ENCODE results near the gene L1CAM.
A peak's percentile ranks its signal among the peaks of the same experiment; 100 is the strongest.

The L1CAM gene

GRCh38 chrX:153885968-153886903 is at the start of gene L1CAM:
Gene L1CAM (minus strand): TSS chrX:153886173. CDS start chrX:153875836, 10,337 bp downstream.
- DNase-seq (ENCODE audit: low spot score), result no peak

- no peak for DNase-seq (ENCODE audit: low spot score)
Measured at GRCh38 chrX:153935326-153935851, 49.4 kb upstream of the L1CAM start.

DNA sequence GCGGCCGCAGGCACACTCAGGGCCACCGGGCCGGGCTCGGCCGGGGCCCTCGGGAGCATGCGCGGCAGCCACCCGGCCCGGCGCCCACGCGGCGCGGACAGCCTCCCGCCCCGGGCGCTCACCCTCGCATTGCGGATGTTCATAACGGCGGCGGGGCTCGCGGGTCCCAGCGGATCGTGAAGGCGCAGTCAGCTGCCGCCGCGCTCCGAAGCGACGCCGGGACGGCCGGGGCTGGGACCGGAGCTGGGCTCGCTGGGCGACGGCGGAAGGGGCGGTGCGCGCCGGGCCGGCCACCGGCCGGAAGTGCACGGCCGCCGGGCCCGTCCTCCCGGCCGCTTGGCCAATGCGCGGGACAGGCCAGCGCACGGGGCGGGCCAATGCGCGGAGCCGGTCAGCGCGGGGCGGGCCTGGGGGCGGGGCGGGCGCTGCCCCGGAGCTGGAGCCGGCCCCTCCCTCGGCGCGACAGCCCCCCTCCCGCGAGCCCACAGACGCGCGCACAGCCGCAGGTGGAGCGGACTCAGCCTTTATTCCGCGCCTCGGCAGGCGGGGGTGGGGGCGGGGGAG is 48.9 kb upstream of the L1CAM start, which contains the start of gene NAA10:
Gene NAA10, minus strand, starts transcription at position 276 of the 564 bp plus-strand sequence. Its CDS starts 133 bp downstream, at position 143.
- peak; percentile 75 for DNase-seq (ENCODE audit: low spot score)

DNA sequence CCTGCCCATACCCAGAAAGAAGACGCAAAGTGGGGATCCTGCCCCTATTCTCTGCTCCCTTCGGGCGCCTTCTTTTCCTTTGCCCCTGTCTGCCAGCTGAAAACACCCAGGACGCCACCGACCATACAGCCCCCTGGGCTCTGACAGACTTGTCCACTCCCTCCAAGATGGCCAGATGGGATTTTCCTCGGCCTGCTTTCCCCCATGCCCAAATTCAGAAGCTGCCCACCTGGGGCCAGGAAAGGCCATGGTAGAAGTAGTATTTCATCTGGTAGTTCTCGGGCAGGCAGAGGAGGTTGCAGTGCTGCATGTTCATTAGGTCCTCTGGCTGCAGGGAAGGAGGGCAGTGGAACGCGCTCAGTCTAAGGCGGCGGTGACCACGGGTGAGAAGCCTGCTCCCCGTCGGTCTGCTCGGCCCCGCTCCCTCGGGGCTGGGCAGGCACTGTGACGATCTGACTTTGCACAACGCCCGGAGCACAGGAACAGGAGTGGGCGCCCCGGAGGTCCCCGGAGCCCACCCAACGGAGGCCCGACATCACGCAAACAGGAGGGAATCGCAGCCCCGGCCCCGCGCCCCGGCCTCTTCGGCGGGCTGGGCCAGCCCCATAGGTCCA is 48.3 kb upstream of the L1CAM start:
- DNase-seq (ENCODE audit: low spot score), result no peak

DNA sequence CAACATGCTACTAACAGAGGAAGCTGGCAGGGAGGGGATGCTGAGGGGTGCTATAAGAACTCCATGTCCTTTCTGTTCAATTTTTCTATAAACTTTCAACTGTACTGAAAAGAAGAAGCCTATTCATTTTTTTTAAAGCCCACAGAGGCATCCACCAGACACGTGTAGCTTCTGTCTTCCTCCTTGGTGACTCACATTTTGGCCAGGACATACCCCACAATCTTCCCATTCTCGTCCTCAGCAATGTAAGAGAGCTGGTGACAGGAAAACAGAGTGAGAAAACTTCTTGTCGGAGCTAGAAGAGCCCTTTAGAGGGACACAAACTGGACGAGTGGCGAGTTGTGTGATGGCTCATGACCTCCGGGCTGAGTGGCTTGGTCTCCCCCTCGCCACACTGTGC is 47.8 kb upstream of the L1CAM start:
- DNase-seq (ENCODE audit: low spot score), result no peak

DNA sequence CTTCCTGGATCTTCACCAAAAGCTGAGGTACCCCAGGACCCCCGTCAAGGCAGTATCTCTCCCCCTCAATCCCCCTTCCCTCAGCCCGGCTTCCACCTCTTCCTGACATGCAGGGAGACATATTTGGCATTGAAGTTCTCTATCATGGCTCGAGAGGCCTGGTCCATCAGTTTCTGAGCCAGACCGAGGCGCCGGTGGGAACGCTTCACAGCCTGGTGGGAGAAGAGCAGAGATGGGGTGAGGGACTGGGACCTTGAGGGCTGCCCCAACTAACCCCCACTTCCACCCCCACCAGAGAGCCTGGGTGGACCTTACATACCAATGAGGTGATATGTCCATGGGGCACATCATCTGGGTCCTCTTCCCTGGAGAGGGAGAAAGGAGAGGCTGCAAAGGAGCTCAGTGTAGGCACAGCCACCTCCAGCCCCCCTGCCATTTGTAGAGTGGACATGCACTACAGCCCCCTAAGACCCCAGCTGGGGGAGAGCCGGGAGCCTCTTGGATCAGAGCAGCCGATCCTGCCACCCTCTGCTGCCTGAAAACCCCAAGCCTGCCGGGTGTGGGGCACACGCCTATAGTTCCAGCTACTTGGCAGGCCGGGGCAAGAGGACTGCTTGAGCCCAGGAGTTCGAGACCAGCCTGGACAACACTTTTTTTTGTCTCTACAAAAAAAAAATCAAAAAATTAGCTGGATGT is 46.4 kb upstream of the L1CAM start:
- DNase-seq (ENCODE audit: low spot score), result no peak

DNA sequence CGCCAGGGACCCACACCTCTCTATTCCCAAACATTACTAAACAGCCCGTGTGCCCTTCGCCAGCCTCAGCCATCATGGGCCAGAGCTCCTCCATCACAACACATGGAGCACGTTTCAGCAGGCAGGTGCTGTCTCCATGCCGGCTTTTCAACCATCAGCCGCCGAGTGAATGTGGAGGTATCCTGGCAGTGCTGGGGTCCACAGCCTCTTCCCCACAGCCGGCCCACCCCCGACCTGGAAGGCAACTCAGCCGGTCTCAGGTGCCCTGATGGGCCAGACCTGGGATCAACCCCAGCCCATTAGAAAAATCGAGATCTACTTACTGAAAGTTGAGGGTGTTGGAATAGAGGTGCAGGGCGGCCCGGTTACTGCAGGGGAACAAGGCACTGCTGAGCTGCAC is 45.8 kb upstream of the L1CAM start:
- no peak for DNase-seq (ENCODE audit: low spot score)

GRCh38 chrX:153931151-153931550 is 45.2 kb upstream of the L1CAM start:
- no peak for DNase-seq (ENCODE audit: low spot score)

- DNase-seq (ENCODE audit: low spot score), result no peak
Measured at GRCh38 chrX:153930011-153930910, 44.3 kb upstream of the L1CAM start.

DNA sequence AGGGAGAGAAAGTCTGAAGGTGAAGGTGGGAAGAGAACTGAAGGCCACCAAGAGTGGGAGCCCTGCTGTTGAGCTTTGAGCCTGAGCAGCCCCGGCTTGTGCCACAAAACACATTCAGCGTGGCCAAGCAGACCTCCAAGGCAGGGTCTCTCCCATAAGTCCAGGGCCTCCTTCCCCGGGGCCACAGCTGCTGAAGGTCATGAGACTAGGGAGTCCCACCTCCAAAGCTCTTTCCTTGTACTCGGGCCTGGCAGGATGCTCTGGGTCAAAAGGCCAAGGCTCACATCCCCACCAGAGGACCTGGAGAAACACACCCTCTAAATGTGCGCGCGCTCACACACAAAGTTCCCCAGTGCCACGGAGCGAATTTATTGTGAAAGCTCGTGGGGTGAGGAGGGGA is 43.6 kb upstream of the L1CAM start:
- DNase-seq (ENCODE audit: low spot score), result no peak

DNA sequence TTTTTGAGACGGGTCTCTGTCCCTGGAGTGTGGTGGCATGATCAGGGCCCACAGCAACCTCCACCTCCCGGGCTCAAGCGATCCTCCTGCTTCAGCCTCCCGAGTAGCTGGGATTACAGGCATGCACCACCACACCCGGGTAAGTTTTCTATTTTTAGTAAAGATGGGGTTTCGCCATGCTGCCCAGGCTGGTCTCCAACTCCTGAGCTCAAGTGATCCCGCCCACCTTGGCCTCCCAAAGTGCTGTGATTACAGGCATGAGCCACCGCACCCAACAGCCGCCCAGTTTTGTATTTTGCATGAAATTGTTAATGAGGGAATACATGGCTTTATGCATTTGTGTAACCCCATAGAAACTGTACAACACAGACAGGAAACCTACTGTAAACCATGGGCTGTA is 42.9 kb upstream of the L1CAM start:
- DNase-seq (ENCODE audit: low spot score), result no peak

DNA sequence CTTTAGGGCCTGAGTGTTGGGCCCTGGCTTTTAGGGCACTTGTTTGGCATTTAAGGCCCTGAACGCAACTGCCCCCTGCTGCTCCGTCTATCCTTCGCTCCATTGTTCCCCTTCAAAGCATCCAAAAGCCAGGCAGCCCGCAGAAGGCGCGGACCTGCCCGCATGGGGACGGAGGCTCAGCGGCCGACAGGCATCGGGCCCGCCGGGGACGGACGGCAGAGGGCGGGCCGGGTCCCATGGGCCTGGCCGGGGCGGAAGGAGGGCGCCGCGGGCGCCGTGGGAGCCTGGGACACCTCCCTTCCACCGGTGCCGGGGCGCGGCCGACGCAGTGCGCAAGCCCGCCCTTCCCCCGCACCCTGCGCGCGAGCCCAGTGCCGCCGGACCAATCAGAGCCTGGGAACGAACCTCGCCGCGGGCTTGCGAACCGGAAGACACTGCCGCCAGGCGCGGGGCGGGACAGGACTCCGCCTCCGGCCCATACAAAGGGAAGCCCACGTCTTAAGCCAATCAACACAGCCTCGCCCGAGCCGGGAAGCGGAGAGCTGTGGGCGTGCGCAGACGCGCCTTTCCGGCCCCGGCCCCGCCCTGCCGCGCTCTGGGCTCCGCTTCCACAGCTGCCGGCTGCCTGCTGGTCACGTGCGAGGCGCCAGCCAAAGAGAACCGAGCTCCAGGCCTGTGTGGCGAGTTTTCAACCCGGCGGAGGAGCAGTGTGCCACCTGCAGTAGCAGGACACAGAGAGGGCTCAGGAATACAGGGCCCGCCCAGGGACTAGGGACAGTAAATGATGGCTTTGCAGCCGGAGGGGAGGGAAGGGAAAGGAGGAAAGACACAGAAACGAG is 42.2 kb upstream of the L1CAM start:
- peak; percentile 93 for DNase-seq (ENCODE audit: low spot score)

DNA sequence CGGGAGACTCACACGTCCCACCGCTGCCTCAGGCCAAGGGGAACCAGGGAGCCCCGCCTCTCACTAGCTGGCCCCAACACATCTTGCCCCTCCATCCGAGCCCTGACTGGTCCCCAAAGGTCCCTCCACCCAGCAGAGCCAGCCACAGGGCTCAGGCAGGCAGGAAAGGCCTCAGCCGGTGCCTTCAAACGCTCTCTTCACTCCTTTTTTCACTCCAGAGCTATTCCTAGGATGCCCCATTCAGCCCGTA is 41.6 kb upstream of the L1CAM start:
- DNase-seq (ENCODE audit: low spot score), result no peak

DNA sequence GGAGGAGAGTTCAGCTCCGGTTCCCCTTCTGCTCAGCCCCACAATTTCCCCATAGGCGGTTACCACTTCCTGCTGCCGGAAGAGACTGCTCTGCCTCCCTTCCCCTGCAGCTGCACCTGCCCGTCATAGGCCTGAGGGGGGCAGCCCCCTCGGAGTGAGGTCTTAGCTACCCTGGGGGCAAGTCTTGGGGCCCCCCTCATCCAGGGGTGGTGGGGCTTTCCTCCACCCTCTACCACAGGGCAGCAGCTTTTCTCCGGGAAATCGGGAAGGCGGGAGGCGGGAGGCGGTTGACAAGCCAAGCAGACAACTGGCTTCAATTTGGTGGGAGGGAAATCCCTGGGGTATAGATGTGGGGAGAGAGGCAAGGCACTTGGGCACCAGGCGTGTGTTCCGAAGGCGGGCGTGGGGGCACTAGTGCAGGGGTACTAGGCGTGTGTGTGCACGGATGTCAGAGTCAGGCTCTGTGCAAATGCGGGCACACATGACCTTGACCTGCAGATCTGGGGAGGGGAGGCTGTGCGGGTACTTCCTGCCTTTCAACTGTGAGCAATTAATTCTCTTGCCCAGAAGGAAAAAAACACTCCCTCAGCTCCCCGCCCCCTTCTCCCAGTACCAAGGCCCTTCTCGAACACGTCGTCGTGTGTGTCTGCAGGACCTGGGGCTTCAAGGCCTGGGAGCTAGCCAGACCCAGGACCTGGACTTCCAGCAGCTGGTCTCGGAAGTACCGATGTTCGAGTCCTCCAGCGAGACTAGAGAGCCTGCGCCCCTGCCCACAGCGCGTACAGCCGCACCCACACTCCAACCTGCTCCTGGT is 41.1 kb upstream of the L1CAM start:
- DNase-seq (ENCODE audit: low spot score), result no peak

DNA sequence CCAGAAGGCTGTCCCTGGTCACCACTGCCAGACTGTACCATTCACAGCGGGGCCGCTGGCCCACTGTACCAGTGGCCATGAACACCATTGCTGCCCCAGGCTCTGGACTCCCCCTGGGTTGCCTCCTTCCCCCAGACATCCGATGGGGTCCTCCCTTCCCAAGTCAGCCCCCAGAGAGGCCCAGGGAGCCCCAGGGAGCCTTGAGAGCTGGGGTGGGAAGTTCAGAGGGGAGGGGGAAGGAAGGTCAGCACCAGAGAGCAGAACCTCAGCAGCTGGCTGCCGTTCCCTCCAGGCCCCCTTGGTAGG is 40.5 kb upstream of the L1CAM start:
- DNase-seq (ENCODE audit: low spot score), result no peak

DNA sequence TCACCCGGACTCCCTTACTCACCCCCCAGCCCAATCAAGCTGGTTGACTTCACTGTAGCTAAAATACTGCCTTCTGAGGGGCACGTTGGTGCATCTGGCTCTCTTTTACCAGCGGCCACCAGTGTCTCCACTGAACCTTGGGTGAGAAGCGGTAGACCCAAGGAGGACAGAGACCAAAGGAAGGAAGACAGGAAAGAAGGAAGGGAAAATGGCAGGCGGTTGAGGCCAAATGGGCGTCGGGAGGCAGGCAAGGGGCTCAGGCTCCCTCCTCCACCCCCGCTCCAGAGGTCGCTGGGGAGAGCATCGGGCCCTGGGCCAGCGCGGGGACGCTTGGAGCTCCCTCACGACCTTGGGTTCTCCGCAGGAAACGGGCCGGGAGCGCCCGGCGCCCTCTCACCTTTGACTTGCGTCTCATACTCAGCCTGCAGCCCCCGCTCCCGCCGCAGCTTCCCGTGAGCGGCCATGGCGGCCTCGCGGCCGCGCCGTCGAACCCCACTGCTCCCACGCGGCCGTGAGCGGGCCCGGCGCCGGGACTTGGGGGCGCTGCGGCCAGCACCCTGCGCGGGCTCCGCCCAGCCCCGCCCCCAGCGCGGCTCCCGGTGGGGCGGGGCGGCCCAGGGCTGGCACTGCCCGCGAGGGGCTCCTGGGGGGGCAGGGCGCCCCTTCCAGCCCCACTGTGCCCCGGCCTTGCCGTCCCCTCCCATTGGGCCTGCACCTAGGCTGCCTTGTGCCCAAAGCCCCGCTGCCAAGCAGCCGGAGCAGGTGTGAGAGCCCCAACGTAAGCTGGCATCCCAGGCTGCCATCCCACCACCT is 40.0 kb upstream of the L1CAM start, which contains the start of gene ARHGAP4:
Gene ARHGAP4, minus strand, starts transcription at position 526 of the 813 bp plus-strand sequence. Its CDS starts 62 bp downstream, at position 464.
- DNase-seq (ENCODE audit: low spot score), result no peak

- DNase-seq (ENCODE audit: low spot score), result no peak
Measured at GRCh38 chrX:153925387-153925738, 39.4 kb upstream of the L1CAM start.

GRCh38 chrX:153924149-153924861 is 38.3 kb upstream of the L1CAM start:
- no peak for DNase-seq (ENCODE audit: low spot score)

Data from ecto neural progenitor cell (in vitro differentiated cells).